Stimulated activated CD8-positive, alpha-beta memory T cell treated with anti-CD3 and anti-CD28 coated beads, Interleukin-15, amount 100 ng/mL, for 48 hours (primary cell): ENCODE measurements around the gene PRRC2C.

ENCODE experiments used
- DNase-seq, 2 donors: peaks; one replicate each; pipeline ENCODE4 v3.0.0-alpha.2; 2020; ENCODE audit warnings: low read depth in 2 of 2

PRRC2C gene

GRCh38 chr1:171637928-171638576 is 152.7 kb downstream of the PRRC2C start:
- DNase-seq = no peak

DNA sequence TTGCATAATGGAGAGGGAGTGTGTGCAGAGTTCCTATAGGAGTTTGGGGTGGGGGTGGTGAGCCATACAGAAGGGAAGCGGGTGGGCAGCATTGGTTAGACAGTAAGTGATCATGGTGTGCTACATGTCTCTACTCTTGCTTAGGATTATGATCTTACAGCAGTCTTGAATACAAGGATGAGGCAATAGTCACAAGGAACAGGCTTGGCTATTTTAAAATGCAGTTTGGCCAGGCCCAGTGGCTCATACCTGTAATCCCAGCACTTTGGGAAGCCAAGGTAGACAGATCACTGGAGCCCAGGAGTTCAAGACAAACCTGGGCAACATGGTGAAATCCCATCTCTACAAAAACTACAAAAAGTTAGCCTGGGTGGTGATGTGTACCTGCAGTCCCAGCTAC is 154.9 kb downstream of the PRRC2C start:
- no peak for DNase-seq

- DNase-seq = no peak
Observed at GRCh38 chr1:171641076-171641864, 155.9 kb downstream of the PRRC2C start.

GRCh38 chr1:171642197-171642596 is 156.9 kb downstream of the PRRC2C start:
- DNase-seq = no peak
